ENCODE measurements around the gene ANTXR1.
"Not testable (repeated sequence)": the region's sequence is repeated elsewhere in the genome, so short reads cannot be mapped to it uniquely, and the experiment has no call there.

The ANTXR1 gene

DNA sequence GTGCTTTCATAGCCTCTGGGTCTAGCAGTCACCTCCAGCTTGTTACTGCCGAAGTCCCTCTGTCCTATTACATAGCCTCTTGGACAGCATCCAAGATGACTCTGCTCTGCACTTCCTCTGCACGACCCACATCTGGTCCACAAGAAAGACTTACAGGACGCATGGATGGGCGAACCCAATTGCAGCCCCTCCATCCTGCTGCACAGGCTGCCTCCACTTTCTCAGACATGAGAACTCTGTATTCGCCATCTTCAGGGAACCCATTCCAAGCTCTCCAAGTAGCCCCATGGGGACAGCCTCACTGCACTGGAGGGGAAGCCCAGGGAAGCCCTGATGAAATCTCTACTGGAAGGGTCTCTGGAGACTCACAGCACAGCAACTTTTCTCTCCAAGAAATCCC, 201.9 kb downstream of the ANTXR1 start:
- DNase-seq, result no peak

DNA sequence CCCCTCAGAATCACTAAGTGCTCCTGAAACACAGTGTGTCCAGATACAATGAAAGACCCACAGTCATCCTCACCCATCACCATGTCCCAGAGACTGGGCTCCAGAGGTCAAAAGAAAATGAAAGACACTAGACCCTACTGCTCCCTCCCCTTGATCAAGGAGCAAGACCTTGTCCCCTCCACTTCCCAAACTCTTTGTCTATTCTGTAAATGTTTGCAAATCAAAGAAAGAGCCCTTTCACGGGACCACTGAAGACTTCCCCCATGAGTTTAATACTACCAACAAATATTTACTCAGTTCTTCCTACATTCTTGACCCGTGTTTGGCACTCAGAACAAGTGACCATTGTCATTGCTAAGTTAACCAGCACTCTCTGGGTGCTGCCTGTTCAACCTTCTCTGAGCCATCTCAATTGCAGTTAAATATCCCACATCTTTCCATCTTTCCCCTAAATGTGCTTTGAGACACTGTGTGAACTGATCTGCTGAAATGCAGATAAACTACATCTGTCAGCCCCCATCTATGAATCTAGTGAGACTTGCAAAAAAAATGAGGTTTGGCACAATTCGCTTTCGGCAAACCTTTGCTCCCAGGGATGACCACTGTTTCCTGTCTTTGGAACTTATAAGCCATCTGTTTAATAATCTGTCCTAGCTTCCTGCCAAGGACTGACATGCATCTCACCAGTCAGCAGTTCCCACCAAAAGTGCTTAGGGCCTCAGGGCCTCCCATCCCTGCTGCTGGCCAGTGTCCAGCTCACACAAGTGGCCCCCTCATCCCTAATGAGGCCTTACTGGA, 203.8 kb downstream of the ANTXR1 start:
- no peak for DNase-seq

DNA sequence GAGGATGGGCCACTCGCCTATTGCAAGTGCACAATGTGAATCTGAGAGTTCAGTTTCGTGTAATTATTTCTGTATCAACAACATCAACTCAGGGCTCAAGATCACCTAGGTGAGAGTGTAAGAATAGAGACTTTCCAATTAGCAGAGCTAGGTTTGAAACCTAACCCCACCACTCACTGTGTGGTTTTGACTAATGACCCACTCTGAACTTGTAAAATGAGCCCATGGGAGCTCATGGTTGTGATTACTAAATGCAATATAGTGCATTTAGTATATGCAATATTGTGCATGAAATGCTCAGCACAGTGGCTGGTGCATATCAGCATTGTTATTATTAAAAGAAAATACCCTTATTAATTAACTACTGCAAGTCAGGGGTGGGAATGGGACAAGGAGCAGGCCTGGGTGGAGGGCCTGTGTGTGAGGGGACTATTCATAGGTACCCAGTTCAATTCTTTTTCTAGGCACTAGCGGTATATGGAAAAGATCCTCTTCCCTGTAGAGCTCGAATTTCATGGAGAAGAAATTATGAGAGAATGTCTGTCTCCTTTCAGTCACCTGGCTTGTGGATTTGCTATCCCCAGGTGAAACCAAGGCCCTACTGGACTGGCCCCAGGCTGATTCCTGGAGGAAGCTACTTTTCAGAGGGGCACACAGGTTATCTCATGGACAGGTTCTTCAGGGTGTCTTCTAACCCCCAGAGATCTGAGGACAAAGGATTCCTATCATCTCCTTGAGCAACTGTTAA, 204.5 kb downstream of the ANTXR1 start:
- DNase-seq, result no peak

DNA sequence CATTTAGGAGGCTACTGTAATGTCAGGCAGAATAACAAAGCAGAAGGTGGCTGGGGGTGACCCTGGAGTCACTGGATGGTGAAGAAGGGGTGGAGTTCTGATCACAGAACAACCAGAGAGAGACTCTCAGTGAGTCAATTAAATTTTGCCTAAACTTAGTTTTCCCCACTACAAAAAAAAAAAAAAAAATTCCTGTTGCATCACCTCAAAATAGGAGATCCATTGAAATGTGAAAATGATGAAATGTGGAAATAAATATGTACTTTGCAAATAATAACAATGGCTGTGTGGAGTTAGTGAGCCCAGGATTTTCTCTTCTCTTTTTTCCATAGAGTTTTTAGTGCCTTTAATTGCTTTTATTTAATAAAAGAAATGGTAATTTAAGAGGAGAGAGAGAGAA, 208.5 kb downstream of the ANTXR1 start:
- DNase-seq, result no peak

DNA sequence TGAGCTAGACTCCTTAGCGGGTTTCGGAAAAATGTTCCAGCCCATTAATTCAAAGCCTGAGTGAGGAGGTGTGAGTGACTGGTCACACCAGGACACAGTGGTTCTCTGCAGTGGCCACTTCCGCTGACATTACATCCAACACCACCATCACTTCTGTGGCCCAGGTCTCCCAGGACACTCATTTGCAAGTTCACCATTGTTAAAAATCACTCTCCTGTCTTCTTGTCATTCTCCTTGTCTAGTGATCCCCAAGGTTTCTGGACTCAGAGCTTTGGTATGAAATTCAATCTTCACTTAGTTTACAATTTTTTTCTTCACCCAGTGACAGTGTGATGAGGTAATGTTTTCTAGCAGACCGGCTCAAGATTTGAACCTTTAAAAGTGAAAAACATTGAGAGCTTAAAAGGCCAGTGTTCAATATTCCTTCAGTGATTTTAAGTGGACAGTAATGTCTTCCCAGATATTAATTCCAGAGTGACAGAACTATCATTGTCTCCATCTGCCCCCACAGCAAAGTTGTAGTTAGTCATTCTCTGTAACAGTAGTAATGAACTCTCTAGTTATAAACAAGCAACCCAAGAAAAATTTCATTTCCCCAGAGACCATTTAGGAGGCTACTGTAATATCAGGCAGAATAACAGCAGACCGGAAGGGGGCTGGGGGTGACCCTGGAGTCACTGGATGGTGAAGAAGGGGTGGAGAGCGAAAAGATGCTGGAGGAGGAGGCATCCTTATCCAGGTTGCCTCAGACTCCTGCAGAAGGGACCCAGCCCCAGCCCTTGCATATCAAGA, 209.2 kb downstream of the ANTXR1 start:
- no peak for DNase-seq

DNA sequence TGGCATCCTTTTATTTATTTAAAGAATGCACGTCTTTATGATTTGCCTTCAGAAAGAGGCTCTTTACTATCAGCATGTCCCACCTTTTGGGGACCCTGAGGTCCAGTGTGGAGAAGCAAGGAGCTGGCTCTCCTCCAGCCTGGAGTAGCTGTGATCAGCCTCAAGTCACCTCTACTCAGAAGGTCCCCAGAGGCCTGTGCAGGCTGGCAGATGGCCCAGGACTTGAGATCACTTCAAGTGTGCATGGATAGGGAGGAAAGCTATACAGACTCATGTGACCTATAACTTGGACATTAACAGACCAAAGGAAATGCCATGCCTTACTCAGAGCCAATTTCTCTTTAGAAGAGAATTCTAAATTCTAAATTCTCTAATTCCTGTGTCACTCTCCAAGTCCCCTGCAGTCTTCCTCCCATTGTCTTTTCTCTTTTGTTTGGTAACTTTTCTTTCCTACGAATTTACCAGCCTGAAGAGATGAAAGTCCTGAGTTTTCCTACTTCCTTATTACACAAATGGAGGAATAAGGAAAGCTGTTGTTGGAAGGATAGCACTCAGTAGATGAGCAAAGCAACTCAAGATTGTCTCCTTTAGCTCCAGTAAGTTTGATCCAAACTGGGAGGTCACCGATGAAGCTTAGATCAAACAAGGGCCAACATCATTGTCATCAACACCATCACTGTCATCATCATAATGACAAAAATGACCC, 210.1 kb downstream of the ANTXR1 start:
- DNase-seq, result no peak

DNA sequence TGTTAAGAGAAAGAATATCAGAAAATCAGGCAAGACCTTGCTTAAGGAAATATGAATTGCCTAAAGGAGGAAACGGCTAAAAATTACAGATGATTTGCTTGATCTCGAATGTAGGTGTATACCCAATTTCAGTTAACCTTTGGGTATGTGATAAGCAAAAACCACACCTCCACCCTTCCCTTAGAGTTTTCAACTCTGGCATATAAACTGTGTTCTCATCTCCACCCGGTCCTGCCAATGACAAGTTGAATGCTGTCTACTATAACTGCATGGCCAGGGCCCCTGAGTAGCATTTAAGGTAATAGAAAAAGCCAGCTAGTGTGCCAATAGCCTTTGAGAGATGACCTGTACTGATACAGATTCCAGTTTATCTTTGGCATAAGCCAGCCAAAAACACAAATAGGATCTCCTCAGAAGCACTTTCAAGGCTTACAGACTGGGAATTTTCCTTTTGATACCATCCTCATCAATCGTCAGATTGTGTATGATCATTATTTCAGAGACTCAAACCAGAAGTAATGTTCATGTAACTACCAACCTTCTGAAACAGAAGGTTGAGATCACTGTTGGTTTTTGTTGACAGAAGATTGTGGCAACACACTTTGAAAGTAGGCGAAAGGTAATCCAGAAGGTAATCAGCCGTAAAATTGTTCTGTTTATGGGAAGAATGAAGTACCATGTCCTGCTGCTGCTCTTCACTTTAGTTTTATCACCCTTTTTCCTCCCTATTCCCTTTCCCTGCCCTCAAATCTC, 211.0 kb downstream of the ANTXR1 start:
- DNase-seq, result no peak

DNA sequence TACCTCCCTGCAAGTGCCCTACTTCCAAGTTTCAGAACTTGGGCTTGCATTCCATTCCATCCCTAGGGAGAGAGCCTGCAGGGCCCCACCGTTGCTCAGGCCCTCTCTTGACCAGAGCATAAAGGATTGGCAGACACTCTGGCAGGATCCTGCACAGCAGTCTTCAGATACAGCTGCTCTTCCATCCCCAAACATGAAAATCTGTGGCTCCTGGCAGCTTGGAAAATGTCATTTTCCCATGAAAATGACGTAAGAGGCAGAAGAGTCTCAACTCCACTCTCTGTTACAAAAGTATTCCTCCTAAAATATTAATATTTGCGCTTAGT, 211.5 kb downstream of the ANTXR1 start:
- DNase-seq, result no peak

DNA sequence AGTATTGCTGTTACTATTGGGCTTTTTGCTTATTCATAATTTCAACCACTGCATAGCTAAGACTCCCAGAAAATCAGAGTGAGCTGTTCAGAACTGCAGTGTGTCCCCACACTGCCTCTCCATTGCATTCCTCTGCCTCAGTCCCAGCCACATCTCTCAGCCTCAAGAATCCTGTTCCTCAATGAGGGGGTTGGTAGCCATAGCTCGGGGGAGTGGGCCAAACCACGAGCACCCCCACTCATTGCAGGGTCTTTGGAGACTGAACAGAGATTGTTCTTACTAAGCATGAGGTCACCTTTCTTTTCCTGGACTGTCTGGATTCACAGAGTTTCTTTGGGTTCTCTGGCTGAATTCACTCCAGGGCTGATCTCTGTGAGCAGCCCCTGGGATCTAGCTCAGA, 213.0 kb downstream of the ANTXR1 start:
- DNase-seq, result no peak

DNA sequence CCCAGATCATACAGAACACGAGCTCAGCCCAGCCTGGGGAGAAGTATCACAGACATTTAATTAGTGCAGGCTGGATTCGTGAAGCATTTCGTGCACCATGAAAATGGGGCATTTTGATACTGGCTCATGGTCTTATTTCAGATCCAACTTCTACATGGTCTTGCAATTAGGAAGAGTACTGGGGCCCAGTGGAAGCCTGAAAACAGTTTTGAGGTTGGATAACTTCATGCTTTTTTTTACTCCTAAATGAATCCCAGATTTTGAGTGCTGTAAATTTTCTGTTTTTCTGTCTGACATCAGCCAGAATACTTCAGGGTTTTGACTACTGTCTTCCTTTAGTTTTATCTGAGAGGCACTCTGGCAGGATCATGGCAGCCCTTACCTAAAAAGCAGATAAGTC, 213.9 kb downstream of the ANTXR1 start:
- DNase-seq, result no peak

DNA sequence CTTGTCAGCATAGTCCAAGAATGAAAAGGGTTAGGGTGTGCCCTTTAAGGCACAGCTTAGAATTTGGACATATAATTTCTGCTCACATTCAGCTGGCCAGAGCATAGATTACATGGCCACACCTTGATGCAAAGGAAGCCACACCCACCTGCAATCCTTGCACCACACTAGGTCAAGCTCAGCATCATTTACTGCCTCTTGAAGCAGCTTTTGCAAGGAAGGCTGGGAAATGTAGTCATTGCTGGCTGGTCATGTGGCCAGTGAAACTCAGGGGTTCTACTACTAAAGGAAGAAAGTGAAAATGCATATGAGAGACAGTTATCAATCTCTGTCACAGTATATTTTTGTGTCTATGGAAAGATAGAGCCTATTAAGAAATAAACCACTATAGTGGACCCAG, 214.7 kb downstream of the ANTXR1 start:
- no peak for DNase-seq

DNA sequence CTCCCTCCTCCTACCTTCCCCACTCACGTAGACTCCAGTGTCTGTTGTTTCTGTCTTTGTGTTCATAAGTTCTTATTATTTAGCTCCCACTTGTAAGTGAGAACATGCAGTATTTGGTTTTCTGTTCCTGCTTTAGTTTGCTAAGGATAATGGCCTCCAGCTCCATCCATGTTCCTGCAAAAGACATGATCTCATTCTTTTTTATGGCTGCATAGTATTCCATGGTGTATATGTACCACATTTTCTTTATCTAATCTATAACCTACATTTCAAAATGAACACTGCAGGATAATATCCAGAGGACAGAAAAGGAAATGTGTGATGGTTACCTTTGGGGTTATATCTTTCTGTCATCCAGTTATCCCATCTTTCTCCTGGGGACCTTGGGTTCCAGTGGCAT, 218.0 kb downstream of the ANTXR1 start:
- not testable (repeated sequence) for DNase-seq

DNA sequence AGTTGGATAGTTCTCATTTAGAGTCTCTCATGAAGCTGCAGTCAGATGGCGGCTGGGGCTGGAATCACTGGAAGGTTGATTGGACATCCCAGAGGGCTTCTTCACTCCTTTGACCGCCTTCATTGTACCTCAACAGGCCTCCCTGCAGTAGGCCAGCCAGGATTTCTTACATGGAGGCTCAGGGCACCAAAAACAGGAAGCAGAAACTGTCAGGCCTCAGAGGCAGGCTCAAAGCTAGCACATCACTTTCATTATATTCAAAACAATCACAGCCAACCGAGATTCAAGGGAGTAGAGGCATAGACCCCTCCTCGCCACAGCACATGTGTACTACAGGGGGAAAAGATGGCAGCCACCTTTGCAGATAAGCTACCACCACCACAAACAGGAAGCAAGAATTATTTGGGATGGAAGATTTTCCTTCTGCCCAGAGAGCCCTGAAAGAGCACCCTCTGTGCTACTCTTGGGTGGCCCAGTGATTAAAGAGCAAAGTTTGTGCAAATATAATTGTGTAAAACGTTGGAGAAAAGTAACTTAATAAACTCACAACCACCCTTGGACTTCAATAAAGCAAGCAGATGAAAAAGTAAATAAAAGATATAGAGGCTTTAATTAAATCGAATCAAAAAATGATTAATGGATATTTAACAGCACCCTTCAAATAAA, 218.8 kb downstream of the ANTXR1 start:
- no peak for DNase-seq

DNA sequence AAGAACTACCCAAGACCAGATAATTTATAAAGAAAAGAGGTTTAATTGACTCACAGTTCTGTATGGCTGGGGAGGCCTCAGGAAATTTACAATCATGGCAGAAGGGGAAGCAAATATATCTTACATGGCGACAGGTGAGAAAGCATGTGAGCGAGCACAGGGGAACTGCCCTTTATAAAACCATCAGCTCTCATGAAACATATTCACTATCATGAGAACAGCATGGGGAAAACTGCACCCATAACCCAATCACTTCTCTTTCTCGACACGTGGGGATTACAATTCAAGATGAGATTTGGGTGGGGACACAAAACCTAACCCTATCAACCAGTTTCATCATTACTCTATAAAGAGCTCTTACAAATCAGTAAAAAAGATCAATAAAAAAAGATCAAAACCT, 222.9 kb downstream of the ANTXR1 start:
- DNase-seq, result not testable (repeated sequence)

DNA sequence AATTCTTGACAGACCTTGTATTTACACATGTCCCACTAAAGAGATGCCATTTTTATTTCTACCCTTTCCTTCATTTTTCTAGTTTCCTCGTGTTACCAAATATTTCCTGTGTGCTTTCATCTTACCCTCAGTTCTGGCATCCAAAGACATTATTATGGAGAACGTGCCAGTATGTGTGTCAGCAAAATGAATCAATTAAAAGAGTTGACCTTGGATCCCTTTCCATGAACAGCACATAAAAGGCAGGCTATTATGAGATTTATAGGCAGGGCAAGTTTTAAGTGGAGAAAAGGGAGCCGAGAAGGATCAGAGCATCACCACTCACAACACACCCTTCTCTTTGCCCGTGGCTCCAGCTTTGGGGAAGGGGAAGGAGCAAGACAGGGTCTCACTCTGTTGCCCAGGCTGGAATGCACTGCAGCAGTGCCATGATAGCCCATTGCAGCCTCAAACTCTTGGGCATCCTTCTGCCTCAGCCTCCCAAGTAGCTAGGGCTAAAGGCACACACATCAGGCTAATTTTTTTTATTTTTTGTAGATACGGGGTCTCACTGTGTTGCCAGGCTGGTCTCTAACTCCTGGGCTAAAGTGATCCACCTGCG, 224.2 kb downstream of the ANTXR1 start:
- DNase-seq, result no peak

DNA sequence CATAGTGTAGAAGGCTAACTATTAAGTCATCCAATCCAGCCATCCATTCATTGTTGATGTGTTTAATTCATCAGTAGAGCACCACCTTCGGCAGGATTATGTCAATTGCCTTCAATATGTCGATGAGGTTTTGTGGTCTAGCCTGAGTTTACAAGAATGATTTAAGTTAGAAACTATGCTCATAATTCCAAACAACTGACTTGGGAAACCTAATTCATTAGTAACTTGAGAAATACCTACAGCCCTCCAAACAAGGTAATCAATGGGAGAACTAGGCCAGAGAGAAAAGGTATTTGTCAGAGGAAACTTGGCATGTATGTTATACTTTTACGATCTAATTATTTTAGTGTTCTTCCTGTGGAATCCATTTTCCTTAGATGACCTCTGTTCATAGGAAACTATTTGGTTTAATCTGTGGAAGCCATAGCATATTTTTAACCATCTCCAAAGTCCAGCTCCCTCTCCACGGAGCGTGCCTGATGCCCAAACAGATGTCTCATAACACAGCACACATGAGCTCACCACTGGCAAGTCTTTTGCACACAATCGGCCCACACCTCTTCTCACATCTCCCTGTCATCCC, 225.6 kb downstream of the ANTXR1 start:
- DNase-seq, result no peak

DNA sequence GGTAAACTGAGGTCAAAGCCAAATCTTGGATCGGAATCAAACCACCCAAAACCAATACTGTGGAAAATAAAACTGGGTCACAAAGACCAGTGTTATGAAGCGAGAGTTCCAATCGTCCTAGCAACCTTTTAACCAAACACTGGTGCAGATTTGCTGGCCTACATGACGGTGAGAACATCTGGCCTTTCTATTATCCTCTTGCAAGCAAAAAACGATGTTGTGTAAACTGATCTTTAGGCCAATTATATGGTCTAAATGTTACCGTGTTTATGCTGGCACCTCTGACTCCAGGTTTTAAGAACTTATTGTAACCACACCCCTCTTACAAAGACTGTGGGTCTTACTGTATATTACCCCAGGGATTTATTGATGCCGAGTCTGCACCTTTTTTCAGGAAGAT, 228.1 kb downstream of the ANTXR1 start:
- no peak for DNase-seq

DNA sequence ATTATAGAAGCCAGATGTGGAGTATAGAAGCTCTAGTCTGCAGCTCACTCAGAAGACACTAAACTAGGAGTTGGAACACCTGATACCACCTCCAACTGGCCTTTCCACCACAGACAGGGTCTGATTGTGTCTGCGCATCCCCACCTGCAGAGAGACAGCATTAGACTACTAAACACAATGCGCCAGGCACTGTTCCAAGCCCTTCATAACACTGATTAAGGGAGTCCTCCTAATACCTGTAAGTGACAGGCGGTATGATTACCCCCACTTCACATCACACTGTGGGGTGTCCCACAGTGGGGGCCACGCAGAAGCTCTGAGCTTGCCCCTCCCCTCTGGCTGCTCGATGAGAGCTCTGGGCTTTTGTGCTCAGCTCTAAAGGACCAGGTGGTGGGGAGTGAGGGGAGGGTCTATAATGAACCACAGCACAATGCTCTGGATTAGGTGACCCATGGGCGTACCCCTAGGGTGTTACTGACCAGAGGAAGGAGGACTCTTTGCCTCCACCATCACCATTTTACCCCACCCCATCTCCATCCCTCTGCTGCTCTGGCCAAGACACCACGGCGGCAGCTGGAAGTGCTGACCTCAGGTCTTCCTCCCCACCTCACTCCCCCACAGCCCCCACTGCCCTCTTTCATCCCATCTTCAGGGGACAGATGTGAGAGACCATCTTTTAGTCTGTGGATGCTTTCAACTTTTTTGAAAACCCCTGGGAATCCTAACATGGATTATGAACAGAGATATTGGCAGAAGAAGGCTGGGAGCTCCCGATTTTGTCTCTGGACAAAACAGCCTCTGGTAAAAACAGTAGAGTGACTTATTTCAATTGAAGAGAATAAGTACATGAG, 228.9 kb downstream of the ANTXR1 start:
- no peak for DNase-seq

DNA sequence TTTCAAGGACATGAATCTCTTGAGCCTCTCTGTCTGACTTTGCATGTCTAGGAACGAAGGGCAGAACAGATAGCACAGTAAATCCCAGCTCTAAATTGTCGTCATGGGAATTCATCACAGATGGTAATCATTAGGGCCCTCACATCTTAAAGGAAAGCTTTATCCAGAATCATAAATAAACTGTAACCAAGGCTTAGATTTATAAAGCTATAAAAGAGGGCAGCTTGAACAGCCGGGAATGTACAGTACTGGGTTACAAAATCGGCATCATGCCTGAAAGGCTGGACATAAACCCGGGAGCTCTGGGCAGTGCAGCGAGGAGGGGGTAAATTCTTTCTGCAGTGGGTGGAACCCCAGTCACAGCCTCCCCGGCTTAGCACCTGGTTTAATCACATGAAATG, 229.7 kb downstream of the ANTXR1 start:
- no peak for DNase-seq

DNA sequence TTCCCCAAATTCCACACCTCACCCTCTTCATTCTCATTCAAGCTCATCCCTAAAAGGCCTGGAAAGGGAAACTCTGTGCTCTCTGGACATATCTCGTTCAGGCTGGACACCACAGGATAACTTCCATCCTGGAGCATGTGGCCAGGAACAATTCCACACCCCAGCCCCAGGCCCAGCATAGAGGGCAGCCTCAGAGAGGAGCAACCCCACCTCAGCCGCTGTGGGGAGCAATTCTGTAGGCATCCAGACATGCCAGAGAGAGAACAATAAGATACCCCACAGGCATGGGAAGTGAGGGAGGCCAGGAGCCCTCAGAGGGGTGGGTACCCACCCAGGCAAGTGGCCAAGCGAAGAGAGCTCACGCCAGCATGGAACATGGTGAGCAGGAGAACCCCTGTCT, 230.7 kb downstream of the ANTXR1 start:
- DNase-seq, result no peak

Data from activated CD4-positive, alpha-beta T cell treated with anti-CD3 and anti-CD28 coated beads, Interleukin-2, amount 50 U/mL, for 1 hour (primary cell).